Prostate gland (tissue), 2 donors: ENCODE data around the gene JPH4. TPM values are rescaled to one million over a fixed set of nuclear protein-coding genes. Genes with fewer than 3 reads are reported as not detected.
A peak's percentile ranks its signal among the peaks of the same experiment; 100 is the strongest.

Source experiments
- DNase-seq: peaks from one replicate; pipeline ENCODE4 v3.0.0-alpha.2; 2019; ENCODE audit warnings: low spot score
- H3K27ac ChIP-seq, 2 donors: fragments of 200-600 bp; sonication (generic); 2 replicates each; pipeline ENCODE4 v1.5.1; 2017 to 2019
- H3K27me3 ChIP-seq: fragments of 200-600 bp; sonication (generic); replicated peaks from 2 replicates; pipeline ENCODE4 v1.5.1; 2019; ENCODE audit not compliant: insufficient read depth
- H3K36me3 ChIP-seq, 2 donors: fragments of 200-600 bp; sonication (generic); 1 replicate in 1 of 2; 2 replicates in 1 of 2; pipeline versions ENCODE4 v1.5.1 to v1.8.1; 2017 to 2019
- H3K4me1 ChIP-seq: fragments of 200-600 bp; sonication (generic); replicated peaks from 2 replicates; pipeline ENCODE4 v1.5.1; 2019
- H3K4me3 ChIP-seq, 2 donors: fragments of 200-600 bp; sonication (generic); 2 replicates each; pipeline ENCODE4 v1.5.1; 2017 to 2019
- H3K9me3 ChIP-seq: fragments of 200-600 bp; sonication (generic); 2 replicates; pipeline ENCODE4 v1.5.1; 2017
- CTCF ChIP-seq, 4 experiments: fragments of 200-600 bp in 2 of 4; fragments of 450-650 bp in 2 of 4; sonication (generic) in 2 of 4; IDR thresholded peaks; 1 replicate in 3 of 4; 2 replicates in 1 of 4; pipeline ENCODE4 v1.5.1; 2016 to 2019; ENCODE audit warnings: antibody characterized with exemption in 4 of 4, mild to moderate bottlenecking in 2 of 4, moderate library complexity in 2 of 4
- POLR2A ChIP-seq: fragments of 450-650 bp; IDR thresholded peaks from one replicate; pipeline ENCODE4 v1.6.1; 2016; ENCODE audit warnings: antibody characterized with exemption, mild to moderate bottlenecking
- POLR2AphosphoS5 ChIP-seq: sonication (generic); formaldehyde crosslinking; IDR thresholded peaks from one replicate; pipeline ENCODE4 v1.6.1; 2017; ENCODE audit warnings: antibody characterized with exemption
- WGBS: methylation state at CpG from one replicate; pipeline ENCODE4 v1.1.5; 2018; 5-methylcytosine and 5-hydroxymethylcytosine counted together
- intact Hi-C: fragments of 100-400 bp; cut with DNase I; formaldehyde crosslinking; loops from one replicate; pipeline ENCODE4 v1.14.2; 2022
- total RNA-seq, 2 donors: library from RNA; depleted of rRNA; stranded (reverse); fragments of >200 nt; gene quantifications; one replicate each; pipeline ENCODE4 v1.1.0, GENCODE V29; 2016

JPH4 gene
- total RNA-seq, 2 donors from 2014 or later: 8.5 to 17.8 TPM

- intact Hi-C loops: loop anchor here (10.0 kb wide), 1 partner anchor 244 kb away; the partner anchor contains the start of gene PABPN1
- Histone ChIP-seq H3K4me1 (no peaks in the 10 kb centered on the region), H3K36me3 (no peaks in the 10 kb centered on the region), H3K27ac (peak overlapping the region in 1 of 2 donors; percentile 83), H3K27me3 (no peaks in the 10 kb centered on the region), H3K4me3 (no peak overlapping the region), H3K9me3 (no peaks in the 10 kb centered on the region)
- TF ChIP-seq POLR2AphosphoS5 (no peak), CTCF (IDR thresholded peaks at IDR 0.05) (peak in 1 of 4 experiments; percentile 10), POLR2A (no peak)
- 48% methylated on average over 6 of the region's 6 CpGs for WGBS
- DNase-seq: no peak
Measured at GRCh38 chr14:23568600-23569331, 9.8 kb downstream of the JPH4 start.

- WGBS: 46% methylated on average over 2 of the region's 2 CpGs
- no peak for DNase-seq
- intact Hi-C loops: loop anchor here (10.0 kb wide), 1 partner anchor 243 kb away; the partner anchor contains the start of gene PABPN1
Measured at GRCh38 chr14:23568021-23568599, 10.5 kb downstream of the JPH4 start.

GRCh38 chr14:23567186-23568020 is 11.2 kb downstream of the JPH4 start, which contains the start of gene AP1G2:
TSS of gene AP1G2 (minus strand) at chr14:23567791. CDS start at chr14:23567314, 477 bp downstream.
- H3K36me3 ChIP-seq: no peaks in the 10 kb centered on the region
- WGBS: 2% methylated on average over 53 of the region's 53 CpGs
- H3K4me1 ChIP-seq: no peaks in the 10 kb centered on the region
- peak within 1 kb of the TSS; percentile 83 to 90 for H3K27ac ChIP-seq
- intact Hi-C loops: loop anchor here (10.0 kb wide), 1 partner anchor 243 kb away; the partner anchor contains the start of gene PABPN1
- peak within 1 kb of the TSS; percentile 51 to 57 for H3K4me3 ChIP-seq
- peak; percentile 85 for DNase-seq
- H3K9me3 ChIP-seq: no peaks in the 10 kb centered on the region
- TF ChIP-seq CTCF (IDR thresholded peaks at IDR 0.05) (peak in 1 of 4 experiments; percentile 11), POLR2AphosphoS5 (peak; percentile 73), POLR2A (peak; percentile 75)
- H3K27me3 ChIP-seq: no peaks in the 10 kb centered on the region

More at GRCh38 chr14:23568021-23568599, 10.5 kb downstream of the JPH4 start:
- H3K27ac ChIP-seq: peak overlapping the region; percentile 83 to 90
- no peak for TF ChIP-seq CTCF (IDR thresholded peaks at IDR 0.05)
- no peak for TF ChIP-seq POLR2AphosphoS5
- no peak for TF ChIP-seq POLR2A
- peak overlapping the region; percentile 51 to 57 for H3K4me3 ChIP-seq
- H3K9me3 ChIP-seq: no peaks in the 10 kb centered on the region
- H3K36me3 ChIP-seq: no peaks in the 10 kb centered on the region
- H3K4me1 ChIP-seq: no peaks in the 10 kb centered on the region
- no peaks in the 10 kb centered on the region for H3K27me3 ChIP-seq

GRCh38 chr14:23566778-23567185 is 11.8 kb downstream of the JPH4 start:
- Histone ChIP-seq H3K36me3 (no peaks in the 10 kb centered on the region), H3K9me3 (no peaks in the 10 kb centered on the region), H3K4me3 (peak overlapping the region; percentile 51 to 57), H3K4me1 (no peaks in the 10 kb centered on the region), H3K27ac (peak overlapping the region; percentile 83 to 90), H3K27me3 (no peaks in the 10 kb centered on the region)
- no peak for TF ChIP-seq POLR2A
- no peak for TF ChIP-seq CTCF (IDR thresholded peaks at IDR 0.05)
- WGBS: 4% methylated on average over 5 of the region's 5 CpGs
- peak; percentile 66 for DNase-seq
- intact Hi-C loops: loop anchor here (10.0 kb wide), 1 partner anchor 242 kb away; the partner anchor contains the start of gene PABPN1
